ENCODE data around the gene S1PR4. TPM values are rescaled to one million over a fixed set of nuclear protein-coding genes. Genes with fewer than 3 reads are reported as not detected.
A peak's percentile ranks its signal among the peaks of the same experiment; 100 is the strongest.

S1PR4 gene
- total RNA-seq, 3 donors from 2014 or later: 0.38 to 2.5 (median 0.82) TPM

DNA sequence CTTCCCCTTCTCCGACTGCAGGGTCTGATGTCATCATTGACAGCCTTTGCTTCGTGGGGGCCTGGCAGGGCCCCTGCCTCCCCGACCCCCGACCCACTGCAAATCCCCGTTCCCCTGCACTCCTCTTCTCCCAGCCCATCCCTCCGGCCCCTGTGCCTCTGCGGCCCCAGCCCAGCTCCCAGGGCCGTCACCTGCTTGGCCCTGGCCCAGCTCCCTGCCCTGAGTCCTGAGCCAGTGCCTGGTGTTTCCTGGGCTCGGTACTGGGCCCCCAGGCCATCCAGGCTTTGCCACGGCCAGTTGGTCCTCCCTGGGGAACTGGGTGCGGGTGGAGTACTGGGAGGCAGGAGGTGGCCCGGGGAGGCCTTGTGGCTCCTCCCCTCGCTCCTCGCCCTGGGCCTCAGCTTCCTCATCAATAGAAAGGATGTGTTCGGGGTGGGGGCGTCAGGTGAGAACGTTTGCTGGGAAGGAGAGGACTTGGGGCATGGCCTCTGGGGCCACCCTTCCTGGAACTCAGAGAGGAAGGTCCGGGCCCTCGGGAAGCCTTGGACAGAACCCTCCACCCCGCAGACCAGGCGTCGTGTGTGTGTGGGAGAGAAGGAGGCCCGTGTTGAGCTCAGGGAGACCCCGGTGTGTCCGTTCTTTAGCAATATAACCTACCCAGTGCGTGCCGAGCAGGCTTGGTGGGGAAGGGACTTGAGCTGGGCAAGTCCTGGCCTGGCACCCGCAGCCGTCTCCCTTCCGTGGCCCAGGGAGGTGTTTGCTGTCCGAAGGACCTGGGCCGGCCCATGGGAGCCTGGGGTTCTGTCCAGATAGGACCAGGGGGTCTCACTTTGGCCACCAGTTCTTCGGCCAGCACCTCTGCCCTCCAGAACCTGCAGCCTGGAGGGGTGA is 30.0 kb downstream of the S1PR4 start:
- Histone ChIP-seq H3K36me3 (ENCODE audit: low read depth) (no peaks in the 10 kb centered on the region), H3K9me3 (no peaks in the 10 kb centered on the region), H3K4me1 (ENCODE audit: low read depth) (no peaks in the 10 kb centered on the region), H3K4me3 (no peak overlapping the region)
- ATAC-seq: no peak
- intact Hi-C loops (cut with DNase I, micrococcal nuclease): no loop called here
- DNase-seq: no peak
- TF ChIP-seq, protein P1, sequence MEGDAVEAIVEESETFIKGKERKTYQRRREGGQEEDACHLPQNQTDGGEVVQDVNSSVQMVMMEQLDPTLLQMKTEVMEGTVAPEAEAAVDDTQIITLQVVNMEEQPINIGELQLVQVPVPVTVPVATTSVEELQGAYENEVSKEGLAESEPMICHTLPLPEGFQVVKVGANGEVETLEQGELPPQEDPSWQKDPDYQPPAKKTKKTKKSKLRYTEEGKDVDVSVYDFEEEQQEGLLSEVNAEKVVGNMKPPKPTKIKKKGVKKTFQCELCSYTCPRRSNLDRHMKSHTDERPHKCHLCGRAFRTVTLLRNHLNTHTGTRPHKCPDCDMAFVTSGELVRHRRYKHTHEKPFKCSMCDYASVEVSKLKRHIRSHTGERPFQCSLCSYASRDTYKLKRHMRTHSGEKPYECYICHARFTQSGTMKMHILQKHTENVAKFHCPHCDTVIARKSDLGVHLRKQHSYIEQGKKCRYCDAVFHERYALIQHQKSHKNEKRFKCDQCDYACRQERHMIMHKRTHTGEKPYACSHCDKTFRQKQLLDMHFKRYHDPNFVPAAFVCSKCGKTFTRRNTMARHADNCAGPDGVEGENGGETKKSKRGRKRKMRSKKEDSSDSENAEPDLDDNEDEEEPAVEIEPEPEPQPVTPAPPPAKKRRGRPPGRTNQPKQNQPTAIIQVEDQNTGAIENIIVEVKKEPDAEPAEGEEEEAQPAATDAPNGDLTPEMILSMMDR (IDR thresholded peaks at IDR 0.05): no peak

DNA sequence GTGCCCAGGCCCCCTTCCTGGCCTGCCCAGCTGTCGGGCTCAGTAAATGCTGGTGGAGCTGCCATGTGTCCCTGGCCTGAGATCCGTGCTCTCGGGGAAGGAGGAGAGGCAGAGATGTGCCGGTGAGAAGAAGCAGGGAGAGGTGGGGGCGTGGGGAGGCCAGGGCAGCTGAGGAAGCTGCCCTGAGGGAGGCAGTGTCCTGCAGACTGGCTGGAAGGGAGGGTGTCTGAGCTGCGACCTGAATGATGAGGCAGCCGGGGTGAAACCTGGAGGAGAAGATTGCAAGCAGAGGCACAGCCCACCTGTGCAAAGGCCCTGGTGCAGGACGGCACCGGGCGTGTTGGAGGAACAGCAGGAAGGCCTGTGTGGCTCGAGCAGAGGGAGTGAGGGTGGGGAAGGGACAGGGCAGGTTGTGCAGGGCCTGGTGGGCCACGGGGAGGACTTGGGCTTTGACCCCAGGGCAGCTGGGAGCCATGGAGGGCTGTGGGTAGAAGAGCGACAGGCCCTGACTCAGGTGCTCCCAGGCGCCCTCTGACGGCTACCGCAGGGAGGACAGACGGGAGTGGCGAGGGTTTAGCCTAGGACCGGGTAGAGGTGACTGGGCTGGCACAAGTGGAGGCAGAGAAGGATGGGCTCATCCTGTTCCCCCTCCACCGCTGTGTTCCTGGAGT is 31.9 kb downstream of the S1PR4 start:
- TF ChIP-seq, protein P1 (IDR thresholded peaks at IDR 0.05): peak; percentile 54
- H3K4me1 ChIP-seq (ENCODE audit: low read depth): no peaks in the 10 kb centered on the region
- no peaks in the 10 kb centered on the region for H3K36me3 ChIP-seq (ENCODE audit: low read depth)
- H3K4me3 ChIP-seq: no peak overlapping the region
- DNase-seq: peak in 2 of 3 donors; percentile 76 to 82
- ATAC-seq: peak; percentile 91
- intact Hi-C loops (cut with DNase I, micrococcal nuclease): no loop called here
- no peaks in the 10 kb centered on the region for H3K9me3 ChIP-seq

DNA sequence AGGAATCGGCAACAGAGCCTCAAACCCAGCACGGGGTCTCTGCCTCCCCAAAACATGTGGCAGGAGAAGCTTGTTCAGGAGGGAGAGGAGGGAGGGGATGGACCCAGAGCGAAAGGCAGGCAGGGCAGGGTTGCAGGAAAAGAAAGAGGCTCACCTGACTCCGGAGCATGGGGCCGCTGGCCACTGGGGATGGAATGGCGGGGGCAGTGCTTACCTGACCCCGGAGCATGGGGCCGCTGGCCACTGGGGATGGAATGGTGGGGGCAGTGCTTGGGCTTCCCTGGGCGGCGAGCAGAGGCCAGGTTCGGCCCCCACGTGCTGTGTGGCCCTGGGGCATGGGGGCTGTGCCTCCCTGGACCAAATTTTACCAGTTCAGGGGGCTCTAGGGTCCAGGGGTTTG is 32.6 kb downstream of the S1PR4 start:
- TF ChIP-seq, protein P1 (IDR thresholded peaks at IDR 0.05): no peak
- no peak overlapping the region for H3K4me3 ChIP-seq
- H3K4me1 ChIP-seq (ENCODE audit: low read depth): no peaks in the 10 kb centered on the region
- DNase-seq (no peak), ATAC-seq (no peak)
- no peaks in the 10 kb centered on the region for H3K9me3 ChIP-seq
- H3K36me3 ChIP-seq (ENCODE audit: low read depth): no peaks in the 10 kb centered on the region
- intact Hi-C loops (cut with DNase I, micrococcal nuclease): no loop called here

DNA sequence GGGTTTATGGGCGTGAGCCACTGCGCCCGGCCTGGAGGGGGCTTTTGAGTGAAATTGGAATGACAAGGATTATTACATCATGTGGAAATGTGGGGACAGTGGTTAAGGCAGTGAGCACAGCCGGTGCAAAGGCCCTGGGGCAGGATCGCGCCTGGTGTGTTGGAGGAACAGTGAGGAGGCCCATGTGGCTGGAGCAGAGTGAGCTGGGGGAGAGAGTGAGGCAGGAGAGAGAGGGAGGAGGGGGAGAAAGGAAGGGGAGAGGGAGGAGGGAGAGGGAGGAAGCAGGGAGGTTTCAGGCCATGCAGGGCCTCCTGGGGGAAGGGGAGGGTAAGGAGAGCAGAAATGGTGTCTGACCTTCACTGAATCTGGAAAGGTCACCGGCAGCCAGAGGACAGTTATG is 34.6 kb downstream of the S1PR4 start:
- H3K4me3 ChIP-seq: no peak overlapping the region
- no peaks in the 10 kb centered on the region for H3K36me3 ChIP-seq (ENCODE audit: low read depth)
- H3K9me3 ChIP-seq: no peaks in the 10 kb centered on the region
- ATAC-seq: no peak
- DNase-seq: no peak
- no peaks in the 10 kb centered on the region for H3K4me1 ChIP-seq (ENCODE audit: low read depth)
- TF ChIP-seq, protein P1 (IDR thresholded peaks at IDR 0.05): no peak
- intact Hi-C loops (cut with DNase I, micrococcal nuclease): no loop called here

DNA sequence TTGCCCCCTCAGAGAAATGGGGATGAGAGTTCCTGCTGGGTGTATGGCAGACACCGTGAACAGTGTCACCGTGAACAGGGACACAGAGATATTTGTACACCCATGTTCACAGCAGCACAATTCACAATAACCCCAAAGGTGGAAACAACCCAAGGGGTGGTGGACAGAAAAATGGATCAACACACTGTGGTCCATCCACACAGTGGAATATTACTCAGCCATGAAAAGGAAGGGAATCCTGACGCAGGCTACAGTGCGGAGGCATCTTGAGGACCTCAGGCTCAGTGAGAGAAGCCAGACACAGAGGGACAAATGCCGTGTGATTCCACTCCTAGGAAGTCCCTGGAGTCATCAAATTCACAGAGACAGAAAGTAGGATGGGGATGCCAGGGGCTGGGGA is 38.3 kb downstream of the S1PR4 start:
- DNase-seq (no peak), ATAC-seq (no peak)
- H3K4me1 ChIP-seq (ENCODE audit: low read depth): no peaks in the 10 kb centered on the region
- no peaks in the 10 kb centered on the region for H3K9me3 ChIP-seq
- H3K36me3 ChIP-seq (ENCODE audit: low read depth): no peaks in the 10 kb centered on the region
- intact Hi-C loops (cut with DNase I, micrococcal nuclease): no loop called here
- H3K4me3 ChIP-seq: no peak overlapping the region
- TF ChIP-seq, protein P1 (IDR thresholded peaks at IDR 0.05): no peak

Measured in mucosa of descending colon (tissue), 3 donors.